HepG2 (cell line): ENCODE measurements around the gene CALY. TPM values are rescaled to one million over a fixed set of nuclear protein-coding genes. Genes with fewer than 3 reads are reported as not detected.

Experiments
- ATAC-seq: fragments of 200-7000 bp; cut with Tn5 transposase; 3 replicates; pipeline ENCODE4 v1.9.1; 2020; ENCODE audit warnings: mild to moderate bottlenecking, moderate library complexity
- BruUV-seq: library from RNA; stranded (reverse); fragments of 400-500 nt; replicated peaks from 2 replicates; lab custom pipeline; 2021; lab: Mats Ljungman, UMichigan
- CTCF ChIA-PET: fragments of 300-600 bp; formaldehyde crosslinking; extraction: SDS; loops from one replicate; lab custom pipeline; 2021; ENCODE audit warnings: low total read pairs, inconsistent platforms, low intra/inter-chr PET ratio; lab: Yijun Ruan, JAX
- POLR2A ChIA-PET: fragments of 350-600 bp; sonication (Branson Sonifier 250); formaldehyde crosslinking; loops from one replicate; lab custom pipeline; 2020; ENCODE audit warnings: antibody characterized with exemption, inconsistent platforms; lab: Yijun Ruan, JAX
- DNase-seq: peaks from one replicate; pipeline ENCODE4 v3.0.0-alpha.2; 2015; ENCODE audit warnings: low spot score
- FAIRE-seq: peaks from 3 replicates; lab custom pipeline; 2011; peaks lifted over from hg19 to GRCh38; lab: Jason Lieb, UNC
- H2AFZ ChIP-seq: one replicate; pipeline ENCODE4 v1.6.1; 2011; ENCODE audit warnings: low read length, inconsistent platforms
- H3K27ac ChIP-seq: fragments of 300-600 bp; 3 replicates; pipeline ENCODE4 v1.8.0; 2011; ENCODE audit warnings: mixed run types, mild to moderate bottlenecking, mixed read lengths, low read length, inconsistent platforms; ENCODE audit not compliant: insufficient read depth; ENCODE audit errors: extremely low read length
- H3K27me3 ChIP-seq, 2 experiments: fragments of 200-600 bp in 1 of 2; 2 replicates in 1 of 2; 3 replicates in 1 of 2; pipeline versions ENCODE4 v1.6.0 to v1.8.0; 2011; ENCODE audit warnings: low read length in 2 of 2, mild to moderate bottlenecking in 2 of 2, moderate library complexity in 2 of 2, inconsistent platforms in 1 of 2; ENCODE audit not compliant: insufficient read depth in 2 of 2, control insufficient read depth in 1 of 2
- H3K36me3 ChIP-seq, 2 experiments: fragments of 200-600 bp in 1 of 2; replicated peaks in 1 of 2; 2 replicates in 1 of 2; 3 replicates in 1 of 2; pipeline versions ENCODE4 v1.5.1 to v1.8.0; 2011; ENCODE audit warnings: low read length in 2 of 2, inconsistent platforms in 1 of 2; ENCODE audit not compliant: insufficient read depth in 2 of 2, control insufficient read depth in 1 of 2
- H3K4me1 ChIP-seq: 2 replicates; pipeline ENCODE4 v1.5.1; 2012; ENCODE audit warnings: low read length, inconsistent platforms; ENCODE audit not compliant: insufficient read depth
- H3K4me2 ChIP-seq: 2 replicates; pipeline ENCODE4 v1.6.0; 2011; ENCODE audit warnings: low read depth, low read length, inconsistent platforms
- H3K4me3 ChIP-seq, 3 experiments: fragments of 200-600 bp in 1 of 3; sonication (generic), shearing (Covaris generic) in 1 of 3; replicated peaks in 1 of 3; 2 replicates each; pipeline ENCODE4 v1.5.1; 2011 to 2016; ENCODE audit warnings: low read length in 3 of 3, inconsistent platforms in 2 of 3, low read depth in 2 of 3, mild to moderate bottlenecking in 2 of 3, control low read depth in 1 of 3, mixed read lengths in 1 of 3; ENCODE audit not compliant: insufficient read depth in 1 of 3
- H3K79me2 ChIP-seq: one replicate; pipeline ENCODE4 v1.6.1; 2011; ENCODE audit warnings: low read length, inconsistent platforms; ENCODE audit not compliant: insufficient read depth
- H3K9ac ChIP-seq: 2 replicates; pipeline ENCODE4 v1.6.0; 2011; ENCODE audit warnings: mild to moderate bottlenecking, low read depth, low read length, inconsistent platforms; ENCODE audit not compliant: insufficient read depth
- H3K9me3 ChIP-seq: 2 replicates; pipeline ENCODE4 v1.5.1; 2012; ENCODE audit warnings: mild to moderate bottlenecking, low read length
- H4K20me1 ChIP-seq: 2 replicates; pipeline ENCODE4 v1.6.0; 2011; ENCODE audit warnings: inconsistent platforms, mild to moderate bottlenecking, low read length, moderate library complexity; ENCODE audit not compliant: insufficient read depth
- AGO2 ChIP-seq: fragments of 200-400 bp; formaldehyde crosslinking; optimal IDR thresholded peaks from 2 replicates; pipeline ENCODE3; 2017; ENCODE audit warnings: mild to moderate bottlenecking, low read depth, low read length, moderate library complexity
- E2F2 ChIP-seq: sonication (generic); formaldehyde crosslinking; IDR thresholded peaks from 2 replicates; pipeline ENCODE4 v1.4.0; 2020; ENCODE audit warnings: missing genetic modification reagents, borderline replicate concordance
- FOXC1 ChIP-seq: sonication (generic); formaldehyde crosslinking; IDR thresholded peaks from 2 replicates; pipeline ENCODE4 v1.8.0; 2022; ENCODE audit warnings: mild to moderate bottlenecking, missing genetic modification reagents, borderline replicate concordance
- GATAD1 ChIP-seq: IDR thresholded peaks from 2 replicates; pipeline ENCODE4 v1.6.1; 2016; ENCODE audit warnings: missing genetic modification reagents, missing compliant biosample characterization
- GTF3A ChIP-seq: sonication (generic); formaldehyde crosslinking; conservative IDR thresholded peaks from 2 replicates; pipeline ENCODE4 v1.4.0; 2020; ENCODE audit warnings: mild to moderate bottlenecking, missing genetic modification reagents
- HNRNPK ChIP-seq: fragments of 200-400 bp; formaldehyde crosslinking; IDR thresholded peaks from 2 replicates; pipeline ENCODE4 v1.6.1; 2018; ENCODE audit warnings: low read length, low read depth, moderate library complexity, mild to moderate bottlenecking; ENCODE audit not compliant: poor library complexity, severe bottlenecking
- NFIC ChIP-seq: IDR thresholded peaks from 2 replicates; pipeline ENCODE4 v1.6.1; 2012; ENCODE audit warnings: mild to moderate bottlenecking, low read length, inconsistent platforms
- SATB2 ChIP-seq: sonication (generic); formaldehyde crosslinking; IDR thresholded peaks from 2 replicates; pipeline ENCODE4 v1.5.0; 2020; ENCODE audit warnings: missing genetic modification reagents
- SSRP1 ChIP-seq: IDR thresholded peaks from 2 replicates; pipeline ENCODE4 v1.6.1; 2016; ENCODE audit warnings: control low read depth
- XRCC5 ChIP-seq: fragments of 200-400 bp; formaldehyde crosslinking; optimal IDR thresholded peaks from 2 replicates; pipeline ENCODE3; 2017; ENCODE audit warnings: mild to moderate bottlenecking, low read length
- ZNF607 ChIP-seq: sonication (generic); formaldehyde crosslinking; IDR thresholded peaks from 2 replicates; pipeline ENCODE4 v1.5.1; 2020; ENCODE audit warnings: missing genetic modification reagents, mild to moderate bottlenecking, borderline replicate concordance
- ZNF614 ChIP-seq: IDR thresholded peaks from 2 replicates; pipeline ENCODE4 v1.6.1; 2018; ENCODE audit warnings: missing biosample characterization, missing genetic modification reagents, inconsistent platforms, borderline replicate concordance
- ZNF646 ChIP-seq: sonication (generic); formaldehyde crosslinking; IDR thresholded peaks from 2 replicates; pipeline ENCODE4 v1.9.0; 2021; ENCODE audit warnings: mild to moderate bottlenecking, missing genetic modification reagents
- ZNF790 ChIP-seq: sonication (generic); formaldehyde crosslinking; IDR thresholded peaks from 2 replicates; pipeline ENCODE4 v1.8.0; 2022; ENCODE audit warnings: missing genetic modification reagents, mild to moderate bottlenecking, borderline replicate concordance
- WGBS: methylation state at CpG from one replicate; pipeline ENCODE4 v1.1.6; 2017; ENCODE audit warnings: low lambda C conversion rate; 5-methylcytosine and 5-hydroxymethylcytosine counted together
- in situ Hi-C: cut with HindIII; loops from 2 replicates; pipeline ENCODE4 v1.10.0; 2017; ENCODE audit warnings: low pct_unique_long_range_greater_than_20kb; ENCODE audit not compliant: extremely low pct_ligation_motif_present
- intact Hi-C: fragments of 100-400 bp; cut with micrococcal nuclease; formaldehyde crosslinking; loops from one replicate; pipeline ENCODE4 v1.10.0; 2022; ENCODE audit not compliant: unreplicated experiment
- polyA plus RNA-seq, 8 experiments: library from polyadenylated mRNA; depleted of rRNA in 3 of 8; stranded (reverse) in 7 of 8; unstranded in 1 of 8; fragments of >200 nt; fragmentation: Illumina TruSeq in 4 of 8; extraction: Trizol in 4 of 8; gene quantifications; 2 replicates each; pipeline versions ENCODE4 v1.2.1 to v1.2.3, GENCODE V29; 2011 to 2016; ENCODE audit warnings: low read depth in 4 of 8, missing spikeins in 1 of 8, mixed read lengths in 1 of 8; ENCODE audit not compliant: insufficient read depth in 1 of 8
- total RNA-seq, 5 experiments: library from RNA; depleted of rRNA; stranded (reverse); fragments of >200 nt; fragmentation: Illumina TruSeq; extraction: Trizol; gene quantifications; 2 replicates each; pipeline ENCODE4 v1.2.3, GENCODE V29; 2016; ENCODE audit warnings: low read depth in 1 of 5

CALY gene
- total and polyA plus RNA-seq, 2 of the 13 experiments (the other 11 are each of a cell fraction or from before 2014, with no cell fraction given): 0.08 TPM; not detected in 1

GRCh38 chr10:133278577-133279265 lies 58.0 kb downstream of the CALY start (continued):
- no peak for TF ChIP-seq E2F2 (CRISPR knock-in tag)
- peak; percentile 35 for TF ChIP-seq XRCC5

- peak; percentile 72 for DNase-seq
- Histone ChIP-seq H3K79me2 (no peaks in the 10 kb centered on the region), H2AFZ (no peak overlapping the region), H3K27me3 (peaks cover 0 to 21% of the 10 kb centered on the region in 2 experiments; a peak in 3 of 5 replicates), H3K9me3 (no peaks in the 10 kb centered on the region), H4K20me1 (peaks cover 7% of the 10 kb centered on the region; the same call in 1 of the 2 replicates), H3K4me1 (peaks cover 23% of the 10 kb centered on the region), H3K9ac (no peak overlapping the region), H3K4me3 (peak overlapping the region in 1 of 3 experiments; percentile 48; a peak in 1 of 6 replicates), H3K4me2 (peak overlapping the region; percentile 60), H3K36me3 (peaks cover 11 to 22% of the 10 kb centered on the region in 2 experiments; a peak in 4 of 5 replicates), H3K27ac (peak overlapping the region; percentile 8)
- no CpG with 5 or more reads among the region's 12 CpGs for WGBS
- ATAC-seq: peak; percentile 39
- peak; percentile 44 for FAIRE-seq
- no TSS peak for BruUV-seq
- POLR2A ChIA-PET: interaction anchor here (0.7 to 1.2 kb wide), 2 partner anchors 20 to 242 kb away, joined by 3 to 6 read pairs; no protein-coding TSS in a partner anchor
- CTCF ChIA-PET: no interaction called here
- intact Hi-C loops: no loop called here
- in situ Hi-C loops: no loop called here
- no peak for TF ChIP-seq SATB2
- no peak for TF ChIP-seq GATAD1 (CRISPR knock-in tag)
- TF ChIP-seq FOXC1: no peak
- no peak for TF ChIP-seq AGO2
- TF ChIP-seq HNRNPK: no peak
- TF ChIP-seq GTF3A (CRISPR knock-in tag): no peak
- no peak for TF ChIP-seq ZNF646
- no peak for TF ChIP-seq ZNF614 (CRISPR knock-in tag)
- TF ChIP-seq NFIC: no peak
- TF ChIP-seq SSRP1 (CRISPR knock-in tag): no peak
- no peak for TF ChIP-seq ZNF790 (CRISPR knock-in tag)
- no peak for TF ChIP-seq ZNF607
Observed at GRCh38 chr10:133277993-133278576, 58.6 kb downstream of the CALY start.
